Measurements from ENCODE around the gene H2BK1. TPM values are rescaled to one million over a fixed set of nuclear protein-coding genes. Genes with fewer than 3 reads are reported as not detected.
A peak's percentile ranks its signal among the peaks of the same experiment; 100 is the strongest.

Gene H2BK1
- total and polyA plus RNA-seq, 2 experiments from 2014 or later, result not detected

DNA sequence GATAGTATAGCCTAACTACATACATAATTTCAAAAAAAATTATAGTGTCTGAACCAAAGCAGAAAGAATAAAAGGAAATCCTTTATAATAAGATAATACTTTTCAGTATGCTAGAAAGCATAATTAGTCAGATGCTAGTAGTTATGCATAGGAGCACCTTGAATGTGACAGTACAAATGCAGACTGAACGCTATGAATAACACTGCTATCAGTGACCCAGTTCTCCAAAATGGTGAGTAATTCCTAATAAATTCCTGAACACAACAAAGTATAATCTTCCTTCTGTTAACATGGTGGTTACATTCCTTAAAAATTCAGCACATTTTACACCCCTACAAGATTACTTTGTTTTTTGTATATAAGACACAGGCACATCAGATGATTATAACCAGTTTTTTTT, 20.8 kb upstream of the H2BK1 start:
- Histone ChIP-seq H3K27me3 (no peaks in the 10 kb centered on the region), H3K27ac (no peak overlapping the region), H3K36me3 (no peaks in the 10 kb centered on the region), H3K4me1 (ENCODE audit: low read depth) (peaks cover 13% of the 10 kb centered on the region), H3K4me3 (no peak overlapping the region), H3K9me3 (ENCODE audit: low read depth) (no peaks in the 10 kb centered on the region)
- TF ChIP-seq, protein P1, sequence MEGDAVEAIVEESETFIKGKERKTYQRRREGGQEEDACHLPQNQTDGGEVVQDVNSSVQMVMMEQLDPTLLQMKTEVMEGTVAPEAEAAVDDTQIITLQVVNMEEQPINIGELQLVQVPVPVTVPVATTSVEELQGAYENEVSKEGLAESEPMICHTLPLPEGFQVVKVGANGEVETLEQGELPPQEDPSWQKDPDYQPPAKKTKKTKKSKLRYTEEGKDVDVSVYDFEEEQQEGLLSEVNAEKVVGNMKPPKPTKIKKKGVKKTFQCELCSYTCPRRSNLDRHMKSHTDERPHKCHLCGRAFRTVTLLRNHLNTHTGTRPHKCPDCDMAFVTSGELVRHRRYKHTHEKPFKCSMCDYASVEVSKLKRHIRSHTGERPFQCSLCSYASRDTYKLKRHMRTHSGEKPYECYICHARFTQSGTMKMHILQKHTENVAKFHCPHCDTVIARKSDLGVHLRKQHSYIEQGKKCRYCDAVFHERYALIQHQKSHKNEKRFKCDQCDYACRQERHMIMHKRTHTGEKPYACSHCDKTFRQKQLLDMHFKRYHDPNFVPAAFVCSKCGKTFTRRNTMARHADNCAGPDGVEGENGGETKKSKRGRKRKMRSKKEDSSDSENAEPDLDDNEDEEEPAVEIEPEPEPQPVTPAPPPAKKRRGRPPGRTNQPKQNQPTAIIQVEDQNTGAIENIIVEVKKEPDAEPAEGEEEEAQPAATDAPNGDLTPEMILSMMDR (IDR thresholded peaks at IDR 0.05; ENCODE audit: low read depth, low read length), result no peak
- DNase-seq (ENCODE audit: low read depth in 1 of 2, low spot score in 1 of 2), result no peak

DNA sequence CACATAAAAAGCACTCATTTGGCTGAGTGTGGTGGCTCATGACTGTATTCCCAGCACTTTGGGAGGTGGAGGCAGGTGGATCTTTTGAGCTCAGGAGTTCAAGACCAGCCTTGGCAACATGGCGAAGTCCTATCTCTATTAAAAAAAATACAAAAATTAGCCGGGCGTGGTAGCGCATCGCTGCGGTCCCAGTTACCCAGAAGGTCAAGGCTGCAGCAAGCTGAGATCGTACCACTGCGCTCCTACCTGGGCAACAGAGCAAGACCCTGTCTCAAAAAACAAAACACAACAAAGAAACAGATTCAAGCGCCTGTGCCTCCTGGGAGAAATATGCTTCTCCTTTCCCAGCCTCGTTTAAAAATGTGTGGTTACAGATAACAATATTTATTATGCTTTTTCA, 19.0 kb upstream of the H2BK1 start:
- Histone ChIP-seq H3K27ac (no peak overlapping the region), H3K36me3 (peaks cover 4% of the 10 kb centered on the region), H3K4me1 (ENCODE audit: low read depth) (peaks cover 18% of the 10 kb centered on the region), H3K27me3 (no peaks in the 10 kb centered on the region), H3K4me3 (no peak overlapping the region), H3K9me3 (ENCODE audit: low read depth) (no peaks in the 10 kb centered on the region)
- no peak for DNase-seq (ENCODE audit: low read depth in 1 of 2, low spot score in 1 of 2)
- TF ChIP-seq, protein P1 (IDR thresholded peaks at IDR 0.05; ENCODE audit: low read depth, low read length), result no peak

DNA sequence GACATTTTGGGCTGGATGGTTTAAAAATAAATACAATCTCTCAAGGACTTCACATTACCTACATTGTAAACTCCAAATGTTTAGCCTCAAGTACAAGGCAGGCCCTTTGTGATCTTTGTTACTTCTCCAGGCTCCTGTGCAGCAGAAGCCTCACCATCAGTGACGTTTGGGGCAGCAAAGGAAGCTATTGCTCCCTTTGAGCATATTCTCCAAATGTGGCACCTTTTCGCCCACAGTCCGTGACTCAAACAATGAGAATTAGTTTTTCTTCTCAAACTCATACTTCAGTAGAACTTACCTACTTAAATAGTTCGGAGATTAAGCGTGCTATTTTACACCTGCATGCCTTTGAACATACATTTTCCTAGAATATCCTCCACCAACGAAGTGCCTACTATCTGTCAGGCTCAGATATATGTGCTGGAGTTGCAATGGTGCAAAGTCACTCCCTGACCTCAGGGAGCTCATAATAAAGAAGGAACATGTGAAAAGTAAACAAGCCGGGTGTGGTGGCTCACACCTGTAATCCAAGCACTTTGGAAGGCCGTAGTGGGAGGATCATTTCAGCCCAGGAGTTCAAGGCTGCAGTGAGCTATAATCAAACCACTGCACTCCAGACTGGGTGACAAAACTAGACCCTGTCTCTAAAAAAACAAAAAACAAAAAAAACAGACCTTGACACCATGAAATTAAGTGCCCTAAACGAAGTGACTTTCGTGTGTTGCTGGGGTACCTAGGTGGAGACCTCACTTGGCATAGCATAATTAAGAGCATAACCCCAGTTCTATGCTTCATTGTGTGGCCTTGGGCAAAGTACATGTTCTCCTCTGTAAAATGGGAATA, 18.0 kb upstream of the H2BK1 start:
- TF ChIP-seq, protein P1 (IDR thresholded peaks at IDR 0.05; ENCODE audit: low read depth, low read length), result no peak
- H3K27ac ChIP-seq, result peak overlapping the region; percentile 95
- DNase-seq (ENCODE audit: low read depth in 1 of 2, low spot score in 1 of 2), result no peak
- peak overlapping the region; percentile 92 for H3K4me3 ChIP-seq
- no peaks in the 10 kb centered on the region for H3K27me3 ChIP-seq
- H3K9me3 ChIP-seq (ENCODE audit: low read depth), result no peaks in the 10 kb centered on the region
- peaks cover 14% of the 10 kb centered on the region for H3K4me1 ChIP-seq (ENCODE audit: low read depth)
- peaks cover 12% of the 10 kb centered on the region for H3K36me3 ChIP-seq

DNA sequence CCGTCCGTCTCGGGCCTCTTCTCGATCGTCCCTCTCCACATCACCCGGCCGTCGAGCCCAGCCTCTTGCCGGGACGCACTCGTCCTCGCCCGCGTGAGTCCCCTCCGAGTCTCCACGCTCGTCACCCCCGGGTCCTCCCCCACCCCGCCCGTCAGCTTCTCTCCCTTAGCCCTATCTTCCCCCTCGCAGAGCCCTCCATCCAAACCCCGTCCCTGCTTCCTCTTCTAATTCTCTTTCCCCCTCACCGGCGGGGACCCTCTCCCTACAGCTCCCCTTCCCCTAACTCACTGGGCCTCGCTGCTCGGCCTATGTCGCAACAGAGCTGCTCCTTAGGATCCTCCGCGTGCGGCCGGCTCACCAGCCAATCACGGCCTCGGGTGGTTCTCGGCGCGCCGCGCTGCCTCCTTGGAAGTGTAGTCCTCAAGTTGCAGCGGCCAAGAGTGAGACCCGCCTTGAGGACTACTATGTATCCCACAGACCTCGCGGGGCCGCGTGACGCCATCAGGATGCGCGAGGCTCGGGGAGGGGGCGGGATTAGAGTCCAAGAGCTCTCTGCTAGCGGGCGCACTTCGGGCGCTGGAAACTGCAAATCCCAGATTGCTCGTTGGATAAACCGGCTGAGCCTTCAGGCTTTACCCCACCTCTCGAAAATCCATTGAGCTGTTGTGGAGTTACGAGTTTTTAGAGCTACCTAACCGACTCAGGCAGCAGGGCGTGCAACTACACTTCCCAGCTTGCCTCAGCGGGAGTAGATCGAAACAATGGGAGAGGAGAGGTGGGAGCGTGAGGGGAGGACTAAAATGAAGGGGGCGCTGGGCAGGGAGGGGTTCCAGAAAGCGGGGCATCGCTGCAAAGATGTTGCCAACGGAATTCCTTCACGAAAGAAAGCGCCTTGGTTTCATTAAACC, 16.8 kb upstream of the H2BK1 start, which contains the start of gene ABCF2:
ABCF2 (minus strand) TSS at position 331 of the 908 bp plus-strand sequence. CDS start 747 bp downstream, outside the sequence.
- H3K27me3 ChIP-seq, result no peaks in the 10 kb centered on the region
- TF ChIP-seq, protein P1 (IDR thresholded peaks at IDR 0.05; ENCODE audit: low read depth, low read length), result no peak

DNA sequence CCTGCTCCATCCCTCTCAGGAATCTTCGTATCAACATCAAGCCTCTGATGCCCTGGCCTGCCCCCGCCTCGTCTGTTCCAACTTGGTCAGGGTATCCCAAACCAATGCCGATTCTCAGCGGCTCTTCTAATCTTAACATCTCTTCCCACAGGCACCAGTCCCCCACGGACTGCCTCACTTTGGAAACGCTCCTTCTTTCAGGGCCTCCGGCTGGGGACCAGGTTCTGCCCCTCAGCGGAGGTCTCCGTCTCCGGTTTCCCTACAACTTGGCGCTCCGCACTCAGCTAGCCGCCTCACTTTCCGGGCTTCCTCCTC, 16.2 kb upstream of the H2BK1 start:
- no peaks in the 10 kb centered on the region for H3K27me3 ChIP-seq
- H3K4me3 ChIP-seq, result peak overlapping the region; percentile 92
- no peaks in the 10 kb centered on the region for H3K9me3 ChIP-seq (ENCODE audit: low read depth)
- H3K4me1 ChIP-seq (ENCODE audit: low read depth), result peaks cover 14% of the 10 kb centered on the region
- H3K36me3 ChIP-seq, result peaks cover 26% of the 10 kb centered on the region
- TF ChIP-seq, protein P1 (IDR thresholded peaks at IDR 0.05; ENCODE audit: low read depth, low read length), result no peak
- no peak for DNase-seq (ENCODE audit: low read depth in 1 of 2, low spot score in 1 of 2)
- peak overlapping the region; percentile 12 for H3K27ac ChIP-seq

More for the DNA sequence above, 16.8 kb upstream of the H2BK1 start, which contains the start of gene ABCF2:
- DNase-seq (ENCODE audit: low read depth in 1 of 2, low spot score in 1 of 2), result peak; percentile 99
- peaks cover 22% of the 10 kb centered on the region for H3K36me3 ChIP-seq
- H3K27ac ChIP-seq, result peak within 1 kb of the TSS; percentile 95
- H3K9me3 ChIP-seq (ENCODE audit: low read depth), result no peaks in the 10 kb centered on the region
- H3K4me3 ChIP-seq, result peak within 1 kb of the TSS; percentile 92
- peaks cover 14% of the 10 kb centered on the region for H3K4me1 ChIP-seq (ENCODE audit: low read depth)
